ENCODE results near the gene SRSF2. TPM values are rescaled to one million over a fixed set of nuclear protein-coding genes. Genes with fewer than 3 reads are reported as not detected.

The SRSF2 gene
- total and polyA plus RNA-seq, 9 of the 15 experiments (the other 6 are each of a cell fraction or from before 2014, with no cell fraction given) = 161 to 583 (median 393) TPM

DNA sequence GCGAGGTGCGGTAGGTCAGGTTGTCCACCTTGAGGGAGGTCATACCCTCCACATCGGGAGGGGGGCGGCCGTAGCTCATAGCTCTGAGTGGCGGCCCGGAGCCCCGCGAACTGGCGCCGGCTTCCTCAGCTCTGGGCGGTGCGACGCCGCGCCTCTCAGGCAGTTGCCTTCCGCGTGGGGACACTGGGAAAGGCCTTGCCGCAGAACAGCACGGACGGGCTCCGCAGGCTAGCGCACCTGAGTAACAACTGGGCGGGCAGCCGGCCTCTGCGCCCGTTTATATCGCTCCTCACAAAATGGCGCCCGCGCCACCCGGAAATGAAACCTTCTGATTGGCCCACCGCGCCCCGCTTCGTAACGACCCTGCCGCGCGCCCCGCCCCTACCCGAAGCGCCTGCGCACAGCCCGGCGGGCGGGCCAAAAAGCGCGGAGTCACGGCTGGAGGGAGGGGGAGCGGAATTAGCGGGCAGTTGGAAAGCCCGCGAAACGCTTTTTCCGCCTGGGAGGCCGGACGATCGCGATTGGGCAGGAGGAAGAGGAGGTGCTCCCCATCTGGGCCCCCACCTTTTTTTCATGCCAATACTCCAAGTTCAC, at the start of gene SRSF2 (continued):
- TF ChIP-seq, protein P1, sequence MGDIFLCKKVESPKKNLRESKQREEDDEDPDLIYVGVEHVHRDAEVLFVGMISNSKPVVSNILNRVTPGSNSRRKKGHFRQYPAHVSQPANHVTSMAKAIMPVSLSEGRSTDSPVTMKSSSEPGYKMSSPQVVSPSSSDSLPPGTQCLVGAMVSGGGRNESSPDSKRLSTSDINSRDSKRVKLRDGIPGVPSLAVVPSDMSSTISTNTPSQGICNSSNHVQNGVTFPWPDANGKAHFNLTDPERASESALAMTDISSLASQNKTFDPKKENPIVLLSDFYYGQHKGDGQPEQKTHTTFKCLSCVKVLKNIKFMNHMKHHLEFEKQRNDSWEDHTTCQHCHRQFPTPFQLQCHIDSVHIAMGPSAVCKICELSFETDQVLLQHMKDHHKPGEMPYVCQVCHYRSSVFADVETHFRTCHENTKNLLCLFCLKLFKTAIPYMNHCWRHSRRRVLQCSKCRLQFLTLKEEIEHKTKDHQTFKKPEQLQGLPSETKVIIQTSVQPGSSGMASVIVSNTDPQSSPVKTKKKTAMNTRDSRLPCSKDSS (IDR thresholded peaks at IDR 0.05; ENCODE audit: low read depth, partially characterized antibody) = no peak
- TF ChIP-seq DPF2 (IDR thresholded peaks at IDR 0.05) (no peak), SREBF1 (IDR thresholded peaks at IDR 0.05; ENCODE audit: borderline replicate concordance, low read depth, low read length) (no peak), POLR2AphosphoS5 (IDR thresholded peaks at IDR 0.05; ENCODE audit: control insufficient read depth, insufficient read depth, low read depth, low read length) (peak; percentile 99), NUFIP1 (IDR thresholded peaks at IDR 0.05; ENCODE audit: partially characterized antibody) (no peak), RHOXF2B (CRISPR knock-in tag; conservative IDR thresholded peaks at IDR 0.05) (no peak), NELFE (IDR thresholded peaks at IDR 0.05; ENCODE audit: insufficient read depth, insufficient read length) (peak; percentile 98), FIP1L1 (IDR thresholded peaks at IDR 0.05; ENCODE audit: low read depth, low read length, poor library complexity, severe bottlenecking) (peak; percentile 99), ADNP (tag; IDR thresholded peaks at IDR 0.05) (no peak), ZNF316 (IDR thresholded peaks at IDR 0.05) (peak; percentile 95), CBX2 (IDR thresholded peaks at IDR 0.05; ENCODE audit: insufficient read depth, low read length, poor library complexity, severe bottlenecking) (no peak), MTA3 (IDR thresholded peaks at IDR 0.05; ENCODE audit: borderline replicate concordance) (peak; percentile 99), HDGF (IDR thresholded peaks at IDR 0.05) (no peak), ZNF695 (CRISPR knock-in tag; IDR thresholded peaks at IDR 0.05) (no peak), CHD1 (IDR thresholded peaks at IDR 0.05; ENCODE audit: low read length) (peak; percentile 18), ARID2 (IDR thresholded peaks at IDR 0.05) (no peak), SOX6 (IDR thresholded peaks at IDR 0.05) (0 out of 2 replicates have a peak, but pooled peaks have one; percentile 22), GABPB1 (CRISPR knock-in tag; IDR thresholded peaks at IDR 0.05) (peak; percentile 92)
- TF ChIP-seq, protein P2, sequence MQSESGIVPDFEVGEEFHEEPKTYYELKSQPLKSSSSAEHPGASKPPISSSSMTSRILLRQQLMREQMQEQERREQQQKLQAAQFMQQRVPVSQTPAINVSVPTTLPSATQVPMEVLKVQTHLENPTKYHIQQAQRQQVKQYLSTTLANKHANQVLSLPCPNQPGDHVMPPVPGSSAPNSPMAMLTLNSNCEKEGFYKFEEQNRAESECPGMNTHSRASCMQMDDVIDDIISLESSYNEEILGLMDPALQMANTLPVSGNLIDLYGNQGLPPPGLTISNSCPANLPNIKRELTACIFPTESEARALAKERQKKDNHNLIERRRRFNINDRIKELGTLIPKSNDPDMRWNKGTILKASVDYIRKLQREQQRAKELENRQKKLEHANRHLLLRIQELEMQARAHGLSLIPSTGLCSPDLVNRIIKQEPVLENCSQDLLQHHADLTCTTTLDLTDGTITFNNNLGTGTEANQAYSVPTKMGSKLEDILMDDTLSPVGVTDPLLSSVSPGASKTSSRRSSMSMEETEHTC (IDR thresholded peaks at IDR 0.05) = 0 out of 2 replicates have a peak, but pooled peaks have one; percentile 33
- TF ChIP-seq, protein P3, sequence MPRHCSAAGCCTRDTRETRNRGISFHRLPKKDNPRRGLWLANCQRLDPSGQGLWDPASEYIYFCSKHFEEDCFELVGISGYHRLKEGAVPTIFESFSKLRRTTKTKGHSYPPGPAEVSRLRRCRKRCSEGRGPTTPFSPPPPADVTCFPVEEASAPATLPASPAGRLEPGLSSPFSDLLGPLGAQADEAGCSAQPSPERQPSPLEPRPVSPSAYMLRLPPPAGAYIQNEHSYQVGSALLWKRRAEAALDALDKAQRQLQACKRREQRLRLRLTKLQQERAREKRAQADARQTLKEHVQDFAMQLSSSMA (CRISPR knock-in tag; IDR thresholded peaks at IDR 0.05) = no peak
- TF ChIP-seq, protein P4, sequence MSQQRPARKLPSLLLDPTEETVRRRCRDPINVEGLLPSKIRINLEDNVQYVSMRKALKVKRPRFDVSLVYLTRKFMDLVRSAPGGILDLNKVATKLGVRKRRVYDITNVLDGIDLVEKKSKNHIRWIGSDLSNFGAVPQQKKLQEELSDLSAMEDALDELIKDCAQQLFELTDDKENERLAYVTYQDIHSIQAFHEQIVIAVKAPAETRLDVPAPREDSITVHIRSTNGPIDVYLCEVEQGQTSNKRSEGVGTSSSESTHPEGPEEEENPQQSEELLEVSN (IDR thresholded peaks at IDR 0.05; ENCODE audit: borderline replicate concordance in 1 of 2, extremely low read depth in 1 of 2, insufficient read depth in 1 of 2, insufficient read length in 1 of 2, low read depth in 1 of 2, low read length in 1 of 2, poor library complexity in 1 of 2, severe bottlenecking in 1 of 2) = peak; percentile 33 to 48
- TF ChIP-seq, protein P5, sequence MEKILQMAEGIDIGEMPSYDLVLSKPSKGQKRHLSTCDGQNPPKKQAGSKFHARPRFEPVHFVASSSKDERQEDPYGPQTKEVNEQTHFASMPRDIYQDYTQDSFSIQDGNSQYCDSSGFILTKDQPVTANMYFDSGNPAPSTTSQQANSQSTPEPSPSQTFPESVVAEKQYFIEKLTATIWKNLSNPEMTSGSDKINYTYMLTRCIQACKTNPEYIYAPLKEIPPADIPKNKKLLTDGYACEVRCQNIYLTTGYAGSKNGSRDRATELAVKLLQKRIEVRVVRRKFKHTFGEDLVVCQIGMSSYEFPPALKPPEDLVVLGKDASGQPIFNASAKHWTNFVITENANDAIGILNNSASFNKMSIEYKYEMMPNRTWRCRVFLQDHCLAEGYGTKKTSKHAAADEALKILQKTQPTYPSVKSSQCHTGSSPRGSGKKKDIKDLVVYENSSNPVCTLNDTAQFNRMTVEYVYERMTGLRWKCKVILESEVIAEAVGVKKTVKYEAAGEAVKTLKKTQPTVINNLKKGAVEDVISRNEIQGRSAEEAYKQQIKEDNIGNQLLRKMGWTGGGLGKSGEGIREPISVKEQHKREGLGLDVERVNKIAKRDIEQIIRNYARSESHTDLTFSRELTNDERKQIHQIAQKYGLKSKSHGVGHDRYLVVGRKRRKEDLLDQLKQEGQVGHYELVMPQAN (IDR thresholded peaks at IDR 0.05; ENCODE audit: borderline replicate concordance) = peak; percentile 91

All from K562 (cell line).